Measurements from ENCODE around the gene GDAP1L1.

Gene GDAP1L1

DNA sequence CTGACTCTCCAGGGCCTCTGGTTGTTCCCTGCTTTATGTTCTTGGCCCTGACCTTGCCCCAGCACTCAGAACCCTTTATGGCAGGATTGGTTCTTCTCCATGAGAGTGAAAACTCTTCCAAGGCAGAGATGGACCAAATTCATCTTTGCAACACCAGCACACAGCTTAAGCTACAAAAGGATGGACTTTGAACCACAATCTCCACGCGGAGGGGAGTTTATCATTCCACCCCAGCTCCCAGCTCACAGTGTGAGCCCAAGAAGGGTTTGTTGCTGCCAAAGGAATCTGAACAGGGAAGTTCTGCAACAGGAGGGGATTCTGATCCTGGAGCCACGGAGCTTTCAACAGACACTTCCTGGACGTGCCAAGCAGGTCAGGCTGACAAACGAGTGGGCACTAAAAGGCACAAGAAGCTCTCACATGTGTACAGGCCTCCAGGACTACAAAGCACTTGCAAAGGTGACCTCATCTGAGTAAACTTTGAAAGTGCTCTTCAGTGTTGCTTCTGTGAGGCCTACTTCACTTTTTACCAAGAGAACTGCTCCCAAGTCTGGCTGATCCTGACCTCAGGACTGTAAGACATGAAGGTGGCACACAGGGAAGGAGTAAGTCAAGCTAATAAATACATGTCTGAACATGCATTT is 55.0 kb downstream of the GDAP1L1 start:
- no peaks in the 10 kb centered on the region for H3K79me2 ChIP-seq (ENCODE audit: control insufficient read depth, insufficient read depth, low read length, poor library complexity)
- DNase-seq: no peak
- no peak overlapping the region for H4K91ac ChIP-seq (ENCODE audit: low read depth, low read length)

DNA sequence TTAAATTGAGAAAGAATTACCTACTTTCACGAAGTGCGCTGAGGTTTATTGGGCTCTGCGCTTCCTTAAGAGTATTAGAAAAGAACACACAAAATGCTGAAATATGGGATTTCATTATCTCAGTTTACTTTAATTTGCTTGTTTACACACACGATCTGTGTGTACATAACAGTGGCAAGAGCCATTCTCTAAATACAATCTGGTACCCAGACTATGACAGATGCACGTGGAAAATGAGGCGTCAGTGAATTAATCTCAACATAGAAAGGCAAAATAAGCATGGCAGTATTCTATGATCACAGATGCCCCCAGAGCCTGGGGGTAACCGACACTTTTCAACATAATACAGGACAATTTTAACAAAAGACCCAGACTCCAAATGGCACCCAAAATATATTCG is 55.6 kb downstream of the GDAP1L1 start:
- Histone ChIP-seq H3K9ac (ENCODE audit: low read length) (no peak overlapping the region), H3K4me1 (ENCODE audit: control insufficient read depth in 1 of 2, insufficient read depth in 2 of 2, low read length in 2 of 2) (no peaks in the 10 kb centered on the region), H3K27ac (ENCODE audit: low read depth, low read length) (no peak overlapping the region), H3K4ac (ENCODE audit: low read depth, low read length) (no peak overlapping the region), H2AK5ac (ENCODE audit: low read length) (no peak overlapping the region), H4K8ac (ENCODE audit: low read depth, low read length) (no peak overlapping the region), H3K23ac (ENCODE audit: low read length) (no peak overlapping the region), H3K27me3 (ENCODE audit: insufficient read depth, low read length) (no peaks in the 10 kb centered on the region), H2AFZ (ENCODE audit: insufficient read depth, low read length, poor library complexity) (no peak overlapping the region), H2BK12ac (ENCODE audit: low read length) (no peak overlapping the region), H2BK5ac (ENCODE audit: low read depth, low read length, poor library complexity) (no peak overlapping the region), H3K4me2 (ENCODE audit: low read length) (no peak overlapping the region), H3K9me3 (ENCODE audit: insufficient read depth, low read depth, low read length) (peaks cover 2% of the 10 kb centered on the region), H3K79me1 (ENCODE audit: low read length) (no peaks in the 10 kb centered on the region), H3K79me2 (ENCODE audit: control insufficient read depth, insufficient read depth, low read length, poor library complexity) (no peaks in the 10 kb centered on the region), H2BK120ac (ENCODE audit: insufficient read depth, low read length, poor library complexity) (no peak overlapping the region), H4K12ac (ENCODE audit: low read depth, low read length) (no peak overlapping the region), H4K91ac (ENCODE audit: low read depth, low read length) (no peak overlapping the region), H3K4me3 (ENCODE audit: low read depth, low read length) (no peak overlapping the region), H3K14ac (ENCODE audit: low read length) (no peak overlapping the region), H3K18ac (ENCODE audit: low read length) (no peak overlapping the region), H3K36me3 (ENCODE audit: control insufficient read depth in 1 of 2, insufficient read depth in 2 of 2, low read length in 2 of 2) (peaks cover 0 to 2% of the 10 kb centered on the region in 2 experiments)
- no CpG with 5 or more reads among the region's 8 CpGs for WGBS (ENCODE audit: extremely low coverage, insufficient coverage, insufficient read length)
- DNase-seq: no peak

More for the DNA sequence above, 55.0 kb downstream of the GDAP1L1 start:
- Histone ChIP-seq H3K4me2 (ENCODE audit: low read length) (no peak overlapping the region), H2BK5ac (ENCODE audit: low read depth, low read length, poor library complexity) (no peak overlapping the region), H3K9ac (ENCODE audit: low read length) (no peak overlapping the region), H3K4me1 (ENCODE audit: control insufficient read depth in 1 of 2, insufficient read depth in 2 of 2, low read length in 2 of 2) (no peaks in the 10 kb centered on the region), H3K27ac (ENCODE audit: low read depth, low read length) (no peak overlapping the region), H3K18ac (ENCODE audit: low read length) (no peak overlapping the region), H3K36me3 (ENCODE audit: control insufficient read depth in 1 of 2, insufficient read depth in 2 of 2, low read length in 2 of 2) (peaks cover 0 to 2% of the 10 kb centered on the region in 2 experiments), H3K14ac (ENCODE audit: low read length) (no peak overlapping the region), H4K8ac (ENCODE audit: low read depth, low read length) (no peak overlapping the region), H3K23ac (ENCODE audit: low read length) (no peak overlapping the region), H3K9me3 (ENCODE audit: insufficient read depth, low read depth, low read length) (peaks cover 2% of the 10 kb centered on the region), H3K4ac (ENCODE audit: low read depth, low read length) (no peak overlapping the region), H2BK120ac (ENCODE audit: insufficient read depth, low read length, poor library complexity) (no peak overlapping the region), H2AFZ (ENCODE audit: insufficient read depth, low read length, poor library complexity) (no peak overlapping the region), H3K27me3 (ENCODE audit: insufficient read depth, low read length) (no peaks in the 10 kb centered on the region), H2AK5ac (ENCODE audit: low read length) (no peak overlapping the region), H3K79me1 (ENCODE audit: low read length) (no peaks in the 10 kb centered on the region), H2BK12ac (ENCODE audit: low read length) (no peak overlapping the region), H4K12ac (ENCODE audit: low read depth, low read length) (no peak overlapping the region), H3K4me3 (ENCODE audit: low read depth, low read length) (no peak overlapping the region)
- no CpG with 5 or more reads among the region's 5 CpGs for WGBS (ENCODE audit: extremely low coverage, insufficient coverage, insufficient read length)

DNA sequence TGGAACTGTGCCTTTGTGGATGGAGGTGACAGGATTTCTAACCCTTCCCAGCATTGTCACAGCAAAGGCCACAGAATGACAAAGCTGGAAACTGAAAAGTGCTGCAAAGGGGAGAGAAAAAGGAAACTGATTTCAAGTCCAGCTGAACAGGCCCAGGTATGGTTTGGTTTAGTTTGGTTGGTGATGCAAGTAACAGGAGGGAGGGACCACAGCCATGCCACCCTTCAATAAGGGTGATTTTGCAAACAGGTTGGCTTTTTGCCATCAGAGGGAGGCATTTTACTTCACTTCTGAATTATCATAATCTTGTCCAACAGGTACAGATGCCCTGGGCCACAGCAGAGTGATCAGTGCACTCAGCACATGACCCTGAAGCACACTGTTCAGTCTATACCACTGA is 57.3 kb downstream of the GDAP1L1 start:
- no peak overlapping the region for H3K14ac ChIP-seq (ENCODE audit: low read length)
- H3K4me1 ChIP-seq (ENCODE audit: control insufficient read depth in 1 of 2, insufficient read depth in 2 of 2, low read length in 2 of 2): no peaks in the 10 kb centered on the region
- H4K12ac ChIP-seq (ENCODE audit: low read depth, low read length): no peak overlapping the region
- no peak overlapping the region for H3K23ac ChIP-seq (ENCODE audit: low read length)
- H3K4me3 ChIP-seq (ENCODE audit: low read depth, low read length): no peak overlapping the region
- H3K9me3 ChIP-seq (ENCODE audit: insufficient read depth, low read depth, low read length): no peaks in the 10 kb centered on the region
- no peak overlapping the region for H3K4ac ChIP-seq (ENCODE audit: low read depth, low read length)
- no peaks in the 10 kb centered on the region for H3K79me1 ChIP-seq (ENCODE audit: low read length)
- peaks cover 0 to 2% of the 10 kb centered on the region in 2 experiments for H3K36me3 ChIP-seq (ENCODE audit: control insufficient read depth in 1 of 2, insufficient read depth in 2 of 2, low read length in 2 of 2)
- H3K9ac ChIP-seq (ENCODE audit: low read length): no peak overlapping the region
- no peak overlapping the region for H3K27ac ChIP-seq (ENCODE audit: low read depth, low read length)
- H2BK12ac ChIP-seq (ENCODE audit: low read length): no peak overlapping the region
- H4K8ac ChIP-seq (ENCODE audit: low read depth, low read length): no peak overlapping the region
- H3K18ac ChIP-seq (ENCODE audit: low read length): no peak overlapping the region
- no peak overlapping the region for H2BK5ac ChIP-seq (ENCODE audit: low read depth, low read length, poor library complexity)
- no peaks in the 10 kb centered on the region for H3K79me2 ChIP-seq (ENCODE audit: control insufficient read depth, insufficient read depth, low read length, poor library complexity)
- no peak overlapping the region for H2AK5ac ChIP-seq (ENCODE audit: low read length)
- no peak overlapping the region for H2BK120ac ChIP-seq (ENCODE audit: insufficient read depth, low read length, poor library complexity)
- no peak overlapping the region for H3K4me2 ChIP-seq (ENCODE audit: low read length)
- no peak overlapping the region for H4K91ac ChIP-seq (ENCODE audit: low read depth, low read length)
- H3K27me3 ChIP-seq (ENCODE audit: insufficient read depth, low read length): no peaks in the 10 kb centered on the region
- no peak overlapping the region for H2AFZ ChIP-seq (ENCODE audit: insufficient read depth, low read length, poor library complexity)
- DNase-seq: no peak

GRCh38 chr20:44306927-44307326 is 59.8 kb downstream of the GDAP1L1 start:
- Histone ChIP-seq H3K27me3 (ENCODE audit: insufficient read depth, low read length) (no peaks in the 10 kb centered on the region), H3K14ac (ENCODE audit: low read length) (no peak overlapping the region), H2BK5ac (ENCODE audit: low read depth, low read length, poor library complexity) (no peak overlapping the region), H3K23ac (ENCODE audit: low read length) (no peak overlapping the region), H2BK12ac (ENCODE audit: low read length) (no peak overlapping the region), H2AK5ac (ENCODE audit: low read length) (no peak overlapping the region), H3K9me3 (ENCODE audit: insufficient read depth, low read depth, low read length) (no peaks in the 10 kb centered on the region), H4K12ac (ENCODE audit: low read depth, low read length) (no peak overlapping the region), H3K27ac (ENCODE audit: low read depth, low read length) (no peak overlapping the region), H3K79me1 (ENCODE audit: low read length) (peaks cover 3% of the 10 kb centered on the region), H3K4ac (ENCODE audit: low read depth, low read length) (no peak overlapping the region), H3K4me2 (ENCODE audit: low read length) (no peak overlapping the region), H4K91ac (ENCODE audit: low read depth, low read length) (no peak overlapping the region), H3K36me3 (ENCODE audit: control insufficient read depth in 1 of 2, insufficient read depth in 2 of 2, low read length in 2 of 2) (peaks cover 0 to 2% of the 10 kb centered on the region in 2 experiments), H3K4me1 (ENCODE audit: control insufficient read depth in 1 of 2, insufficient read depth in 2 of 2, low read length in 2 of 2) (peaks cover 5 to 7% of the 10 kb centered on the region in 2 experiments), H3K79me2 (ENCODE audit: control insufficient read depth, insufficient read depth, low read length, poor library complexity) (peaks cover 4% of the 10 kb centered on the region), H2AFZ (ENCODE audit: insufficient read depth, low read length, poor library complexity) (no peak overlapping the region), H2BK120ac (ENCODE audit: insufficient read depth, low read length, poor library complexity) (no peak overlapping the region), H4K8ac (ENCODE audit: low read depth, low read length) (no peak overlapping the region), H3K18ac (ENCODE audit: low read length) (no peak overlapping the region), H3K4me3 (ENCODE audit: low read depth, low read length) (no peak overlapping the region), H3K9ac (ENCODE audit: low read length) (no peak overlapping the region)
- WGBS (ENCODE audit: extremely low coverage, insufficient coverage, insufficient read length): no CpG with 5 or more reads among the region's 9 CpGs
- no peak for DNase-seq
